LNCAP (cell line): Measurements from ENCODE around the gene ENGASE.

ENCODE experiments used
- TF ChIP-seq, protein P1 (sequence below): fragments of 450-650 bp; IDR thresholded peaks from 2 replicates; pipeline ENCODE4 v1.5.1; 2017; ENCODE audit warnings: mild to moderate bottlenecking

The ENGASE gene

DNA sequence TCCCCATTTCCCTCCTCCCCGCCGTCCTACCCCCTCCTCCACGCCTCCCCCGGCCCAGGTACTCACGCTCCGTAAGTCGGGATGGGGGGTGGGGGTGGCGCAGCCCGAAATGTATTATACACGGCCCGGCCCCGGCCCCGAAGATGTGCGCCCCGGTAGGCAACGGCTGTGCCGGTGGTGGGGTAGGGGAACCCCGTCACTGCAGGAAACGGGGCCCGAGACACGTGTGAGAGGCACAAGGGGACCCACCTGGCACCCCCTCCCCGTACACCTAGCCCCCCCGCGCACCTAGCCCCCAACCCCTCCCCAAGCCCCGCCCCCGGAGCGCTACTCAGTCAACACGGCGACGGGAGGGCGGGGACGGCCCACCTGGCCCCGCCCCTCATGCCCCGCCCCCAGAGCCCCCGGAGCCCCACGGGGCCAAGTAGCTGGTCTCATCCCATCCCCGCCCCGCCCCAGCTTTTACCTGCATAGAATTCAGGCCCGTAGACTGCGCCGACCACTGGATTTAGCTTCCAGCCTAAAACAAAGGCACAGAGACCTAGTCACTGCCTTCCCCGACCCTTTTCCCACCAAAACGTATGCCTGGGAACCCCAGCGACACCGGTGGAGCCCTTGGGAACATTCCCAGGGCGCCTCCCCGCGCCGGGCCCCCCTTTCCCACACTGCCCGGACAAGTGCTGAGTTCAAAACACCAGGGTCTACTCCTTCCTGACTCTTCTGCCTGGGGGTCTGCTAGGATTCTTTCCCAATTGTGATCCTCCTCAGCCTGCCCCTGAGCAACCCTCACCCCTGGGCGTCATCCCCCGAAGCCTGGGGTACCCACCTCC lies 22.8 kb downstream of the ENGASE start:
- TF ChIP-seq, protein P1, sequence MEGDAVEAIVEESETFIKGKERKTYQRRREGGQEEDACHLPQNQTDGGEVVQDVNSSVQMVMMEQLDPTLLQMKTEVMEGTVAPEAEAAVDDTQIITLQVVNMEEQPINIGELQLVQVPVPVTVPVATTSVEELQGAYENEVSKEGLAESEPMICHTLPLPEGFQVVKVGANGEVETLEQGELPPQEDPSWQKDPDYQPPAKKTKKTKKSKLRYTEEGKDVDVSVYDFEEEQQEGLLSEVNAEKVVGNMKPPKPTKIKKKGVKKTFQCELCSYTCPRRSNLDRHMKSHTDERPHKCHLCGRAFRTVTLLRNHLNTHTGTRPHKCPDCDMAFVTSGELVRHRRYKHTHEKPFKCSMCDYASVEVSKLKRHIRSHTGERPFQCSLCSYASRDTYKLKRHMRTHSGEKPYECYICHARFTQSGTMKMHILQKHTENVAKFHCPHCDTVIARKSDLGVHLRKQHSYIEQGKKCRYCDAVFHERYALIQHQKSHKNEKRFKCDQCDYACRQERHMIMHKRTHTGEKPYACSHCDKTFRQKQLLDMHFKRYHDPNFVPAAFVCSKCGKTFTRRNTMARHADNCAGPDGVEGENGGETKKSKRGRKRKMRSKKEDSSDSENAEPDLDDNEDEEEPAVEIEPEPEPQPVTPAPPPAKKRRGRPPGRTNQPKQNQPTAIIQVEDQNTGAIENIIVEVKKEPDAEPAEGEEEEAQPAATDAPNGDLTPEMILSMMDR, result no peak

DNA sequence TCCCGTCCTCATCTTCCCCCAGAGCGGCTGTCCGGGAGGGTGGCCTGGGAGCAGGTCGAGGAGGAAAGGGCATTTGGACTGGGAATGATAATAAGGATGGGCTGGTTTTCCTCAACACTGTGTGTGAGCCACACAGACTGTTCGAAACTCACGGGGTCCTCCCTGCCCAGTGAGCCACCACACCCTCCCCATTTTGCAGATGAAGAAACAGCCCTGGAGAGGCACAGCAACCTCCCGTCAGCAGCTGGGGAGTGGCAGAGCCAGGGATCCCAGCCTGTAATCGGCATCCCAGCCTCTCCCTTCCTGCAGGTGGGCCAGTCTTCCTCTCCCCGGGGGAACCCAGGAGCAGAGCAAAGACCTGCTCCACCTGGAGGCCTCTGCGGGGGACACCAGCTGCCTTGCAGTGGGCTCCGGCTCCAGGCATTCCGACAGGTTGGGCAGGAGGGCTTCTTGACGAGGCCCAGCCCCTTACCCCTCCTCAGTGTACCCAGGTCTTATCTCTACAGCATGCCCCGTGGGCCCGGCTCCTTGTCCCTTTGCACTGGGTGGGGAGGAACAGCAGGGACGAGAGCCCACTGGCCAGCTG lies 23.8 kb downstream of the ENGASE start:
- TF ChIP-seq, protein P1, result no peak

DNA sequence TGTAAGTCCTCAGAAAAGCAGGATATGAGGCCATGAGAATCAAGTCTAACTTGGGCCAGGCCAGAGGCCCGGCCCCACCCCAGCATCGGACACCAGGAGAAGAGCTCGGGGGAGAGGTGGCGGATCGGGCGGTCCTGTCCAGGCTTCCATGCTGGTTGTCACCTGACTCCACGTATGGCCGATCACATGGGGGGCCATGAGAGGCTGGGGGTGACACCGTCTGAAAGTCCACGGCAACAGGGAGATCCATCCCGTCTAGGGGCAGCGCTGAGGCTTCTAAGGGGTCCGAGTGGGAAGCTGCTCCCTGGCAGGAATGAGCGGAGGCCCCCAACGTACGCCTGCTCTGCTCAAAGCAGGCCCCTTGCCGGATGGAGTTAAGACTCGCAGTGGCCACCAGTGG lies 25.8 kb downstream of the ENGASE start:
- TF ChIP-seq, protein P1, result no peak

DNA sequence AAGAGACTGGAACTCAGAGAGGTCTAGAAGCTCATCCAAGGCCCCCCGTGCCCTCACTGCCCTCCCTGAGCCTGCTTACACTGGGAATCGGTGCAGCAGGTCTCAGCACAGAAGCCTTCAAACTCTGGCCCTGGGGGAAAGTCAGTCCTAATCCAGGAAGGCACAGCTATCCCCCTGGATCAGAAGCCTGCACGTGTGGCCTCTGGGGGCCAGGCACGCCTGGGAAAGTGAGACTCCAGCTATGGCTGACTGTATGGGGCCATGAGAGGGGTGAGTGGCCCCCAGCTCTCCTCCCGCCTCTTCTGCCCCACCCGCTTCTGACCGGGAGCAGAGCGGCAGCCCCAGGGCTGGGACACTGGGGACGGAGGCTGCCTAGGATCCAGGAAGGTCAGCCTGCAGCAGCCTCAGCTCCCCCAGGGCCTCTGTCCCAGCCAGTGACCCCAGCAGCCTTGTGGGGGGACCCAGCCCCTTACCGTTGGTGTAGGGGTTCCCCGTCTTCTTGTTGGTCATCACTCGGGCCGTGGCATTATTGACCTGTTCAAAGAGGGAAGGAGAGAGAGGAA lies 26.6 kb downstream of the ENGASE start:
- TF ChIP-seq, protein P1, result no peak

DNA sequence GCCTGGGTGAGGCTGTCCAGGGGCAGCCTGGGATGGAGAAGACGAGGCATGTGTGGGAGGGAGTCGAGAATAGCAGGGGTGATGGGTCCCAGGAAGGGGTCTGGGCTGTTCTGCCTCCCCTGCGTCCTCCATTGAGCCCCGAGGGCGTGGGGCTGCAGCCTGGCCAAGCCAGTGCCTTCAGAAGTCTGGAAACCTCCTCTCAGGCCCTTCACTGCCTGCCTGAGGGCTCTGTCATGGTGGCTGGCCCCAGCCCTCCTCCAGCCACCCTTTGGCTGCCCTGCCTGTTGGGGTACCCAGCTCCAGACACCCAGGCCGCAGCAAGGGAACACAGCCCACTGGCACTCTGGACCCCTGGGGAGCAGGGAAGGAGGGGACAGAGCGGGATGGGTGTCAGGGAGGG lies 27.6 kb downstream of the ENGASE start:
- TF ChIP-seq, protein P1, result no peak

DNA sequence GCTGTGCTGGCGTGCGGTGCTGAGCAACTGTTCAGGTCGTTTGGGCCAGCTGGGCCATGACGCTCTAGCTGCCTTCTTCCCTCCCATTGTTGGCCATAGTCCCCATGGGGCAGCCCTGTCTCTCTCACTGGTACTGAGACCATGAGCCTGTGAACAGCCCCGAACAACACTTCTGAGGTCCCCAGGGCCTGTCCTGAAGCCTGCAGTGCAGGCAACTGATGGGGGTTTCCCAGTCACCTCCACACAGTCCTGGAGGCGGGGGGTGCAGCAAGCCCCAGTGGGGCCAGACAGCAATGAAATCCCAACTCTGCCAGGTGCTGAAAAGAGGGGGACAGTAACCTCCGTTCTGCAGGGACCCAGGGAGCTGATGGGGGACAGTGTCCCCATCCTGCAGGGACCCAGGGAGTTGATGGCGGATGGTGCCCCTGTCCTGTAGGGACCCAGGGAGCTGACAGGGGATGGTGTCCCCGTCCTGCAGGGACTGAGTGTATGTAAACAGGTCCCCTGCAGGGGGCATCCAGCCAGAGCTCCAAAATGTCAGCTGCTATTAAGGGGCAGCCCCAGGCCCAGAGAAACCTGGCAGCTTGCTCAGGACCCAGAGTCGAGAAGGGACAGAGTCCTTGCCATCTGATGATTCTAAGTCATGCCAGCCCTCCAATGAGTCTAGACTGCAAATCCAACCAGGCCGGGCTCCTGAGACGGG lies 30.4 kb downstream of the ENGASE start:
- TF ChIP-seq, protein P1, result no peak

DNA sequence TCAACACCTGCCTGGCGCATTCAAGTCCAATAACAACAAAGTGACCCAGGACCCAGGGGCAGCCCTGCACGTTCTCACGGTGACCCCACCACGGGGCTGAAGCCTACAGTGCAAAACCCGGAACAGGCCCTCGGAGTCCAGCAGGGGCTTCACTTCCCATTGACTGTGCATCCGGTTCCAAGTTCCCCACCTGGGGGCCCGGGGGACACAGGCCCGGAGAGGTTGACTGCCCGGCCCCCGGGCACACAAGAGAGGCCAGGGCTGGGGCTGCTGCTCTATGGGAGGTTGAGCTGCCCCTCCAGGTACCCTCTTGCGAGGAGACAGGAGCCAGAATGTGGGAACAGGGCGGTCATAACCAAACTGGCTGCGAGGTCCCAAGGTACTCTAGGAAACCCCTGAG lies 31.3 kb downstream of the ENGASE start:
- TF ChIP-seq, protein P1, result no peak
